GM21390 (cell line): Measurements from ENCODE around the gene DUOX1.

Experiments
- ATAC-seq: cut with Tn5 transposase; IDR thresholded peaks from one replicate; pipeline ENCODE4 v1.9.1; 2021; ENCODE audit not compliant: unreplicated experiment

The DUOX1 gene

DNA sequence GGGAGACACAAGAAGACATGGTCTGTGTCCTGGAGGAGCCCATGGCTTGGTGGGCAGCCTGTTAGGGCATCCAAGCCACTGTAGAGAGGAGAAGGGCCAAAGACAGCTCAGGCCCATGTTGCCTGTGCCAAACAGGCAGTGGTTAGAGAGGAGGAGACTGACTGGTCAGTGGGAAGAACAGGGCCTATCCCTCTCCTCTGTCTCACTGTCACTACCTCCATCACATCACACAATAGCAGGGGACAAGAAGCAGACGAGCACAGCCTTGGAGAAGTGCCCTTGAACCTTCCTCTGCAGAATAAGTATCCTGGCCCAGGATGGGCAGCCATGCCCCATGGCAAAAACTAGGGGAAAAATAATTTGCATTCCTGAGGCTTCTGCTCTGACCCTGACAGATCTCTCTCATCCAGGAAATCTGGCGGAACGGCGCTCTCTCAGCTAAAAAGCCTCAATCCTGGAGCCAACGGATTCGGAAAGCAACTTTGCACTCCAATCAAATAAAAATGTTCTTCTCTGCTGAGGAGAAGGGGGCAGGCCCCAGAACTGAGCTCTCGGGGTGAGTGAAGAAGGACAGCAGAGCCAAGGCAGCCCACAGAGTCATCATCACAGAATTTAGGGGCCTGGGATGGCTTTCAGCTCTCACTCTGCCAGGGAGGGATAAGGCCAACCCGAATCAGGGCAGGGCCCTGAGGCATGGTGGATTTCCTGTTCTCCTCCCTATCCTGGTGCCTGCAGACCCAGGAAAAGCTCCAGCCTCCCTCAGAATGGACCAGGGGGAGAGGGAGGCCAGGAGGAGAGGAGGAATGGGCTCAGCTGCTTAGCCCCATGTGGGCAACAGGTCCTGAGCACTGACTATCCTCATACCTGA, 56.3 kb downstream of the DUOX1 start:
- ATAC-seq, result no peak

DNA sequence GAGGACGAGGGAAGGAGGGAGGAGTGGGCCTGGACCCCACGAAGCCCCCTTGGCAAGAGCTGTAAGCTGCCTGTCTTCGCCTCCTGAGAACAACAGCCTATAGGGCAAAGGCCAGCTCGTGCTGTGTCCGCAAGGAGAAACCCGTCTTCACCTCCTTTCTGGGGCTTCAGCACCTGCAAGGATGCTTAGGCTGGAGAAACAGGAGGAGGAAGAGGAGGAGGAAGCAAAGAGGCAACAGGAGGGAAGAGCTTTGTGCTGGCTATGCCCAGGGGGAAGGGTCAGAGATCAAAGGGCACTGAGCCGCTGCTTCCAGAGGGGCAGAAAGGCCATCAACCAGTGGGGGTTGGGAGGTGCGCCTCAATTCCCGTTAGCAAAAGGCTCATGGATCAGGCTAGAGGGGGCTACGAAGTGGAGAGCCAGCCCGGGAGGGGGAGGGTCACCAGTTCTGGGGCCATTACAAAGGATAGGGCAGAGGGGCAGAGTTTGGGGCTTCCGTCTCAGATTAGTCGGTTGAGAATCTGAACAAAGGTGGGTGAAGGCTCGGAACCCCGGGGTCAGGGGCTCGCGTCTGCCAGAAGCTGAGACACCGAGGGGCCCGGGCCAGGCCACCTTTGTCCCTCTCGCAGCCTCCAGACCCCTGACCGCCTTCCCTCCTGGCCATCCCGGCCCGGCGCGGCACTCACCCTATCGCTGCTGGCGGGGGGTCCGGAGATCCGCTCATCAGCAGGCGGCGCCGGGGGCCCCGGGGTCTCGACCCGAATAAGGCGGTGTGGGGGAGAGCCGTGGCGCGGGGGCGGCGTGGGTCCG, 57.2 kb downstream of the DUOX1 start:
- ATAC-seq, result no peak

DNA sequence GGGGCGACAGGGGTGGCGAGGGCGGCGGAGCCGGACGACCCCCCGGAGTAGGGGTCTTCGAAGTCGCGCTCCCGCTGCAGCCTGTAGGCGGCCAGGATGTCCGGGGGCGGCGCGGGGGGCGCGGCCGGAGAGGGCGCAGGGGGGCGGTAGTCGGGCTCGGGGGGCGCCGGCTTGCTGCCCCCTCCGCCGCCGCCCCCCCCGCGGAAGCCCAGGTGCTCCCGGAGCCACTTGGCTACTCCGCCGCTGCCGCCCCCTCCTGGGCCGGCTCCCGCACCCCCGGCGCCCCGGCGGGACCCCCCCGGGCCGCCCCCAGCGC, 57.7 kb downstream of the DUOX1 start:
- ATAC-seq, result no peak

DNA sequence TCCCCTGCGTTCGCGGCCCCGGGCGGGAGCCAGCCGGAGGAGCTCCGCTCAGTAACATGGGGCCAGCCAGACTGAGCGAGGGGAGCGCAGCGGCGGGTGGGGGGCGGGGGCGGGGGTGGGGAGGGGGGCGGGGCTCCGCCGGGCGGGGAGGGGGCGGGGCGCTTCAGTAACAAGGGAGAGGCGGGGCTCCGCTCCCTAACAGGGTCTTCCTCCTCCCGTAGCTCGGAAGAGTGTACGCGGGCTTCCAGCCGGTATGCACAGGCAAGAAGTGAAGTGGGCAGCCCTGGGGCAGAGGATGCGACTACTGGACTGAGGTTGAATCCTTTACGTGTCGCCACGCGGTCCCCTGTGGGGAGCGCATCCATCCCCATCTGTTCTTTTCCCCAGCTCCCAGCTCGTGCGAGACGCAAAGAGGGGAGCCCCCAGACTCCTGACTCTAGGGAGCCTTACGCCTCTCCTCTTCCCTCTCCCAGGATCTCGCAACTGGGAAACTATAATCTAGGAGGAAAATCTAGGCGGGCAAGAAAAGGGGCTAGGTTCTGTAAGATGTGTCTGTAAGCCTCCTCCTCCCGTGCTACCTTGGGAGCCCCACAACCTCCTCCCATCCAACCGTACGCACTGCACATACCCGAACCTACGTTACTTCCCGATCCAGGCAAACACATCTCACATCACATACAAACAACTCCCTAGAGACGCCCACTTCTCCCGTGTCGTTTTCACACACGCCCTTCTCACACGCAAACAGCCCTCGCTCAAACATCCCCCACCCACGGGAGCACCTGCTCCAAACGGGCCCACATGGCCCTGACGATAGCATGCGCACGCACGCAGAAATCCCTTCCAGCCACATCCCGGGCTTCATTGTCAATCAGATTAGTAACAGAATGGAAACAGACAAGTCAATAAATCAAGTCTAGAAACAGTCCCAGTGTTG, 58.4 kb downstream of the DUOX1 start, which contains the start of gene SHF:
Gene SHF, minus strand, starts transcription at position 73 of the 937 bp plus-strand sequence. Its CDS starts 15 bp downstream, at position 58.
- peak; percentile 57 for ATAC-seq

DNA sequence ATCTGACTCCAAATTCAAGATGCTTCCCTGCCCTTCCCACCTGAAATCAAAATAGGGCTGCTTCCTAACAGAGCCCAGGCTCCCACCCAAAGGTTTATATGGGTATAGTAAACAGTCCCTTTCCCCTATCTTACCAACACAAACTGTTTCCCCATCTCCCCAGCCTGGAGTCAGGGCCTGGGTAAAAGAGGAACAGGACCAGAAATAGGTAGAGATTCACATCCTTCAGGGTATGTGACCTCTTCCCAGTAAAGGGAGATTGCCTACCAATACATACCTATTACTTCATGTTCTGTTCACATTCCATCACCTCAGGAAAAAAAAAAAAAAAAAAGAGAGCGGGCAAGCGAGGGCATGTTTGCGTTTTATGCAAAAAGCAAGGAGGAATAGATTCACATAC, 67.7 kb downstream of the DUOX1 start:
- no peak for ATAC-seq

DNA sequence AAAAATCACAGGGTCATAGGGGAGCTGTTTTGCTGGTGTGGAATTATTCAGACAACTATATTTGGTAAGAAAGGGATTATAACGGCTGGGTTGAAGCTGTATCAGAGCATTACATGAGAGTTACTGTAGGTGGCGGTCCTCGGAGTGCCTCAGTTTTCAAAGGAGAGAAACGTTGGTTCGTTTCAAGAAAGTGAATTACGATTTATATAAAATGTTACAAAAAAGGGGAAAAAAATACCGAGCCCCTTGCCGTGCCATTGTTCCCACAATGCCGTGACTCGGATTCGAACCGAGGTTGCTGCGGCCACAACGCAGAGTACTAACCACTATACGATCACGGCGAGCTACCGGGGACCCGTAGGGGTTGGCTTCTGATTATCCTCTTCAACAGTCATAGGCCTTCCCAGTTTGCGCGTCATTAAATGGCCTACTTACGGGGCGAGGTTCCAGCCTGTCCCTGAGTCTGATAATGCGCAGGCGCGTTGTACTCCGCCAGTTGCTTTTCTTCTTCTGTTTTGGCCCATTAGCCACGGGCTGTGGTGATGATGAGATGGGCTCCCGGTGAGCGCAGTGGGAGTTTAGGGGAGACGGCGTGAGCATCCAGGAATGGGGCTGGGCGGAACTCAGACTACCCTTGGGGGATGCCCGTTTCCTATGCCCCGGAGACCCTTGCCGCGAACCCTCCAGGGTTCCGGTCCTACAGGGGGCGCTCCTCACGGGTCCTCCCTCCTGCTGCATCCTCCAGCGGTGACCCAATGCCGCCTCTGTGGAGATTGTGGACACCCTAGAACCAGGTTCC, 68.7 kb downstream of the DUOX1 start:
- peak; percentile 66 for ATAC-seq

DNA sequence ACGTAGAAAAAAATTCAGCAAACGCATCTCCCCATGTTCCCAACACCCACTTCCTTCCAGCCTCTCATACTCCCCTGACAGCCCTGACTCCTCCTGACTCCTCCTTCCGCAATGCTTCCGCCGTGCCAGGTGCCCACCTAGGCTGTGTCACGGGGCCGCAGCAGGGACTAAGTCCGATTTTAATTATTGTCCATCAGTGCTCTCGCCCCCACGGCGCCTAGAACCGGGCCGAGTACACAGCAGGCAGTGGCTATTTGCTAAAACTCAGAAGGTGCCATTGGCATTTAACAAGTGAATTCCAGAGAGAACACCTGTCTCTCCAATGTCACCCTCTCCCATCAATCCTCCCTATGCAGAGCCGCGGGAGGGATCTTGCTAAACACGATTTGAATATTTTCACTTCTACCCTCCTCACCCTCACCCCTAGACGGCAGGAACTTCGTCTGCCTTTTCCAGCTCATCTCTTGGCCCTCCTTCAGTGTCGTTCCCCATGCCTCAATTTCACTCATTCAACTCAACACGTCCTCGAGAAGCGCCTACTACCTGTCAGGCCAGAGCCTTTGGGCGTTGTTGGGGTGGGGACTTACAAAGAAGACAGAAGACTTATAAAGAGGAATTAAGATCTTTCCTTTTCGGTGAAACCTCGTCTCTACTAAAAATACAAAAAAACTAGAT, 69.5 kb downstream of the DUOX1 start:
- ATAC-seq, result peak; percentile 17

DNA sequence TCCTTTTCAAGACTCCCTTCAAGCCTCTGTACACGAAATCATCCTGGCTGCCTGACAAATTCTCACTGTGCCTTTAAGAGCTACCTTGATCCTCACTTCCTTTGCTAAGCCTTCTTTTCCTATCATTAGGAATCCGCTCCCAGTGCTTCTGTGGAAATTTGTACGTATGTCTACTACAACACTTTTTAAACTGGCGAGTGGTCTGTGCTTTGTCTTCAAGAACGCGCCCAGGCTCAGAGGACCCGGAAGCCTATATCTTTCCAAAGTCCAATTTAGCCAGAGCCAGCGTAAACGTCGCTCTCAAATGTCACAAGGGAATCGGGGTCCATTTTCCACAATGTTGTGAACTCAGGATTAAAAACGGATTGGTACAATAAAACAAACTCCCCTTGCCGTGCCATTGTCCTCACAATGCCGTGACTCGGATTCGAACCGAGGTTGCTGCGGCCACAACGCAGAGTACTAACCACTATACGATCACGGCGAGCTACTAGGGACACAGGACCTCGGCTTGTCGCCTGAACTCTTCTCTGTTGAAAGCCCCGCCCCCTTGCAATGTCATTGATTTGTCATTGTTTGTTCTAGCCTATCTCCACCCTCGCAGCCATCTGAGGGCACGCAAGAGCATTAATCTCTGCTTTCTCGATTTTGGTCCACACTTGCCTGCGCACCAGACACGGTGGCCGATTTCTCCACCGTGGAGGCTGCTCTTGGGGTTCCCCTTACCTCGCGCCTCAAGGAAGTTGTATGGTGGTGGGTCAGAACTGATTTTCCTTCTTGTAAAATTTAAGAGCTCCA, 70.4 kb downstream of the DUOX1 start:
- peak; percentile 33 for ATAC-seq

DNA sequence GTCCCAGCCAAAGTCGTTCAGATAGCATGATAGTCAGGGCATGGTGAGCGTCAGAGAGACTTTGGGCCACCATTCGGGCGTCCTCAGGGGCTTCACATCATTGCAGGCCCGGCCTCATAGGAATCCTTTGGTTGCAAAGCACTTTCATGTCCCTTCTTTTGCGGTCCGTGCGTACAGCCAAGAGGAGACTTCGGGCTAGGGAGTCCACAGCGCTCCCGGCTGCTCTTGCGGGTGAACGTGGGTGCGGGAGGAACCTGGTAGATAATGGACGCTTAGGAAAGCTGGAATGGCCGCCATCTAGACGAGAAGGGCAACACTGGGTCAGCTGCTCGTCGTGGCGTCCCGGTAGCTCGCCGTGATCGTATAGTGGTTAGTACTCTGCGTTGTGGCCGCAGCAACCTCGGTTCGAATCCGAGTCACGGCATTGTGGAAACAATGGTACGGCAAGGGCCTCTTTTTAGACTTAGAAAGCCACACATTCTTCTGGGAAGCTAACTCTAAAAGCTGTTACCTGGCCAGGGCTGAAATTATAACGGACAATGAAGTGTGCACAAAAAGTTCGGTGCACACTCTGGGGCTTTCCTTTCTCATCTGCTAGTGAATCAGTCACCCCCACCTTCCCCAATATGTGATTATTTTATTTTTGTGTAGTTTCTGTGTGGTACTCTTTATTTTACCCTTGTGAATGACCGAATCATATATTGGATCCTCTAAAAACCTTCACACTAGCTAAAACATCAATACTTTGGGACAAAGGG, 71.2 kb downstream of the DUOX1 start:
- peak; percentile 19 for ATAC-seq

DNA sequence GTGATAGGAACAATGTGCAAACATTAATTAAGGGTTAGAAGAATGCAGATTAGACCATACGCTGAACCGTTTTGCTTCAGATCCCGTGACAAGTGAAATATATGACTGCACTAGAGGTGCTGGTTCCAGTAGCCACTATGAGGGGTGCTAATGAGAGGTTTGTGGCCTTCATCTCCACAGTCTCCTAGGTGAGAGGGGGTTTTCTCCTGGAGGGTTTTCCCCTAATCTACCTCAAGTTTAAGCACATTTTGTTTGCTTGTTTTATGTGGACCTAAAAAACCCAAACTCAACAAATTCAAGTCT, 71.7 kb downstream of the DUOX1 start:
- ATAC-seq, result no peak

DNA sequence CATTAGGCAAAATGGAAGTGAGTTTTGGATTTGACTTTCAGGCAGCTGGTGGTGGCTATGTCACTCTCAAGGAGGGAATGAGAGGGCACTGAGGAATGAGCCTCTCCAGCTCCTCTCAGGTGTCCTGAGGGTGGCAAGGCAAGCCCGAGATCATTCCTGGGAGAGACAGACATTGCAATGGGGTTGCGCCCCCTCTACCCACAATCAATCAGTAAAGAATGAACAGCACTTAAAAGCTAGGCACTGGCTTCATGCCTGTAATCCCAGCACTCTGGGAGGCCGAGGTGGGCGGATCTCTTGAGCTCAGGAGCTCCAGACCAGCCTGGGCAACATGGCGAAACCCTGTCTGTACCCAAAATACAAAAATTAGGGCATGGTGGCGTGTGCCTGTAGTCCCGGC, 72.1 kb downstream of the DUOX1 start:
- no peak for ATAC-seq

DNA sequence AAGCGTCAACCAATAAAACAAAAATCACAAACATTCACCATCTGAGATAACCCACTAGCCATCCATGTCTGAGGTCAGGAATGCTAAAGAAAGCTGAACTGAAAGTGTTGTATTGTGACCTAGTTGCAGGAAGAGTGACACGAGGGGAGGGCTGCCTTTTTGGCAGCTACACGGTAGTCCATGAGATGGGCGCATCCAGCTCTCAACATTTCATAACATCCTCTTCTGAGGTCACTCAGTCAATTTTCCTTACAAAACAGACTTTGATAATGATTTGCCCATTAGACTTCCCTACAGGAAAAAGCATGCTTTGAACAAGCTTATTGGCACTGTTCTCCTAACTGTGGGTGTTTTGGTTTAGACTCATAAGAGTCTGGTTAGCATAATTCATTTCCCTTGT, 73.4 kb downstream of the DUOX1 start:
- no peak for ATAC-seq

DNA sequence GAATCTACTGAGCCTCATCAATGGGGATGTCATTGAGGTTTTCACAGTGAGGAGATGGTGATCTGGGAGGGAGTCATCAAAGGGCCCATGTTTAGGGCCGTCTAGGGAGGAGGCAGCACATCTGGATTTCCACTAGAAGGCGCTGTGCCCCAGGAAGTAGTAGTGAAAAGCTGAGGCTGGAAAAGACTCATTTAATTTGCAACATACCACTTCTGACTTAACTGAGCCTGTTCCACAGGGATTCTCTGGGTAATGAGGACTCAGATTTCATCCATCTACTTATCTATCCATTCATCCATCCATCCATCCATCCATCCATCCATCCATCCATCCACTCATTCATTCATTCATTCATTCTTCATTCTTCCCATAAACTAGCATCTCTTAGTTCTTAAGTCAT, 75.4 kb downstream of the DUOX1 start:
- no peak for ATAC-seq

DNA sequence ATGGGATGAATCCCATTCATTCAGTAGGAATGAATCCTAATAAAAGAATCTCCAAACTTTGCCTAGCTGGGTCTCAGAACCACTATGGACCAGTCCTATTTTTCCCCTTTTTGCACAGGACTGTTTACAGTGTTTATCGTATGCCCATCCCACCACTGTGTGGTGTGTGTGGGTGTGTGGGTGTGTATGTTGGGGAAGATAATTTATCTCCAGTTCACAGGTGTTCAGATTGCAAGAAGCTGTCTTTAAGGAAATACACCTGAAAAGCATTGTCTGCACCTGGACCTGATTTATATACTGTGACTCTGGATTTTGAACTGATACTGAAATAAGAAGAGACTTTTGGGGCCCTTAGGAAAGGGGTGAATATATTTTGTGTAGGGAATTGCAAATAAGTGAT, 82.7 kb downstream of the DUOX1 start:
- no peak for ATAC-seq
